ENCODE results near the gene PITHD1.

- no peak for TF ChIP-seq CTCF (conservative IDR thresholded peaks at IDR 0.05 in 1 of 2, IDR thresholded peaks at IDR 0.05 in 1 of 2; ENCODE audit: extremely low read depth in 1 of 2, insufficient read depth in 1 of 2, low read depth in 1 of 2, low read length in 2 of 2)
- no peak for TF ChIP-seq EZH2 (IDR thresholded peaks at IDR 0.05; ENCODE audit: borderline replicate concordance, low read length)
Observed at GRCh38 chr1:23742670-23743286, 35.4 kb upstream of the PITHD1 start.

All from mammary epithelial cell (primary cell).